Progenitor cell of endocrine pancreas (in vitro differentiated cells): ENCODE measurements around the gene TMBIM6. TPM values are rescaled to one million over a fixed set of nuclear protein-coding genes. Genes with fewer than 3 reads are reported as not detected.
A peak's percentile ranks its signal among the peaks of the same experiment; 100 is the strongest.

Source experiments
- DNase-seq: peaks from one replicate; pipeline ENCODE4 v3.0.0; 2021; ENCODE audit warnings: low spot score; ENCODE audit not compliant: unreplicated experiment
- H3K27ac Mint-ChIP-seq: 2 replicates; pipeline ENCODE4 v1.8.0; 2021; ENCODE audit warnings: mild to moderate bottlenecking, moderate library complexity, mixed read lengths
- H3K27me3 Mint-ChIP-seq: 2 replicates; pipeline ENCODE4 v1.8.0; 2021; ENCODE audit warnings: mixed read lengths
- H3K36me3 Mint-ChIP-seq: 2 replicates; pipeline ENCODE4 v1.8.0; 2022; ENCODE audit warnings: mixed read lengths; ENCODE audit not compliant: insufficient read depth
- H3K4me1 Mint-ChIP-seq: 2 replicates; pipeline ENCODE4 v1.8.0; 2021; ENCODE audit warnings: low read depth, mixed read lengths
- H3K4me3 Mint-ChIP-seq: 2 replicates; pipeline ENCODE4 v1.8.0; 2021; ENCODE audit warnings: low read depth, mild to moderate bottlenecking, moderate library complexity, mixed read lengths
- H3K9me3 Mint-ChIP-seq: 2 replicates; pipeline ENCODE4 v1.8.0; 2021; ENCODE audit warnings: low read depth, mixed read lengths
- total RNA-seq: library from RNA; stranded (reverse); gene quantifications from 2 replicates; pipeline ENCODE4 v1.2.1, GENCODE V29; 2021
- TF ChIP-seq, protein P1 (sequence below): fragments of 200-600 bp; sonication (generic); IDR thresholded peaks from one replicate; pipeline ENCODE4 v1.5.0; 2021; ENCODE audit warnings: antibody characterized with exemption, mild to moderate bottlenecking; ENCODE audit not compliant: unreplicated experiment

TMBIM6 gene
- total RNA-seq, 1 donor from 2014 or later = 449 TPM

DNA sequence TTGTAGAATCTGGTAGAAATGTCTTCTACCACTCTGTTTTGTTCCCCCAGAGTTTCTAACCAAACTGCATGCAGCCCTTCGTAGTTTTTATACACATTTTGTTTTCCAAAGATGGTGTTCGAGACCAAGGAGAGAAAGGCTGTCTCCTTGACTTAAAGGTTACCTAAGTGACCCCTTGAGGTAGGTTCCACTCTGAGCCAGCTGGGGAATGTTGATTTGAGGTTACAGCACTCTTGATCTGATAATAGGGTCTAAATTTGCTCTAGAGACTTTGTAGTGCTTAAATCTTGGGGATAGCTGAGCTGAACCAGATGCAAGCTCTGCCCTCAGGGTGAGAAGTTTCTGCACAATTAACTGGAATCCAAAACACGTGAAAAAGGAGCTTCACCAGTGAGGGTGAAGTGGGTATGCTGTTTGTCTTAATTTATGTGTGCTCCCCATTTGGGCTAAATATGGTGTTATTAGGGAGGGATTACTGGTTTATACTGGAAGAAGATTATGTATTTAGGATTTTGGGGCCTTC is 3.1 kb downstream of the TMBIM6 start:
- H3K9me3 Mint-ChIP-seq = no peaks in the 10 kb centered on the region
- peak overlapping the region; percentile 37 for H3K27ac Mint-ChIP-seq
- TF ChIP-seq, protein P1, sequence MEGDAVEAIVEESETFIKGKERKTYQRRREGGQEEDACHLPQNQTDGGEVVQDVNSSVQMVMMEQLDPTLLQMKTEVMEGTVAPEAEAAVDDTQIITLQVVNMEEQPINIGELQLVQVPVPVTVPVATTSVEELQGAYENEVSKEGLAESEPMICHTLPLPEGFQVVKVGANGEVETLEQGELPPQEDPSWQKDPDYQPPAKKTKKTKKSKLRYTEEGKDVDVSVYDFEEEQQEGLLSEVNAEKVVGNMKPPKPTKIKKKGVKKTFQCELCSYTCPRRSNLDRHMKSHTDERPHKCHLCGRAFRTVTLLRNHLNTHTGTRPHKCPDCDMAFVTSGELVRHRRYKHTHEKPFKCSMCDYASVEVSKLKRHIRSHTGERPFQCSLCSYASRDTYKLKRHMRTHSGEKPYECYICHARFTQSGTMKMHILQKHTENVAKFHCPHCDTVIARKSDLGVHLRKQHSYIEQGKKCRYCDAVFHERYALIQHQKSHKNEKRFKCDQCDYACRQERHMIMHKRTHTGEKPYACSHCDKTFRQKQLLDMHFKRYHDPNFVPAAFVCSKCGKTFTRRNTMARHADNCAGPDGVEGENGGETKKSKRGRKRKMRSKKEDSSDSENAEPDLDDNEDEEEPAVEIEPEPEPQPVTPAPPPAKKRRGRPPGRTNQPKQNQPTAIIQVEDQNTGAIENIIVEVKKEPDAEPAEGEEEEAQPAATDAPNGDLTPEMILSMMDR = no peak
- H3K36me3 Mint-ChIP-seq = peaks cover 3% of the 10 kb centered on the region
- DNase-seq = no peak
- H3K4me1 Mint-ChIP-seq = peaks cover 51% of the 10 kb centered on the region
- peak overlapping the region; percentile 63 for H3K4me3 Mint-ChIP-seq
- no peaks in the 10 kb centered on the region for H3K27me3 Mint-ChIP-seq

DNA sequence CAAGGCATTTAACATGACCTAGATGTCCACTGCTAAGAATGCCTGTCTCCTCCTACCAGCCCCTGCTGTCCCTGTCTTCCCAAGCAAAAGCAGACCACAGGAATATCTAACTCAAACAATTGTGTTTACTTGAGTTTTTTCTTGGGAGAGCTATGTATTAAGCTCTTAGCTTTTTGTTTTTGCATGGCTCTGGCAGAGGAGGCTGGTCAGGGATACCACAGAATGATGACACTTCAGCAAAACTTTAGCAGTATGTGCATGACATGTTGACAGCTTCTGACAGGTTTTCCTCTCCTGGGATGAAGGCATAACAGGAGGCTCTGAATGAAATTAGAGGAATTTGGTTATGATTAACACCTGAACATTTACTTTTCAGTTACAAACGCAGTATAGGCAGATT is 6.9 kb downstream of the TMBIM6 start:
- DNase-seq = no peak
- Mint-ChIP-seq H3K36me3 (peaks cover 7% of the 10 kb centered on the region), H3K27ac (no peak overlapping the region), H3K4me1 (peaks cover 44% of the 10 kb centered on the region), H3K27me3 (no peaks in the 10 kb centered on the region), H3K4me3 (no peak overlapping the region), H3K9me3 (no peaks in the 10 kb centered on the region)
- TF ChIP-seq, protein P1 = no peak

DNA sequence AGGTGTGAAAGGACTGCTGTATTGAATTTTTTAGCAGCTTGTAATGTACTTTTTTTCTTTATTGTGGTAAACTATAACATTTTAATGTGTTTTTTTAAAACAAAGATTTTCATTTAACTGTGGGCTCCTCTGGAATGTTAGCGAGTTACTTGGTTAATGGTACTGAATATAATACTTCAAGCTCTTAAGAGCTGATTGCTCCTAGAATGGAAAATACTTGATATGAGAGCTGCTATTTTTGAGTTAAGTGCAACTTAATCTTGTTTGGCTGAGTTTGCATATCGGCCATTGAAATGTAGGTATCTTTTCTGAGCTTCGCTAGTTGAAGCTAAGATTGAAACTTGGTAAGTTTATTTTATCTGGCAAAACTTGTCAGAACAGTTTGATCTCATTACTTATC is 7.4 kb downstream of the TMBIM6 start:
- peaks cover 11% of the 10 kb centered on the region for H3K36me3 Mint-ChIP-seq
- no peak for DNase-seq
- H3K4me3 Mint-ChIP-seq = no peak overlapping the region
- H3K27ac Mint-ChIP-seq = peak overlapping the region; percentile 29
- TF ChIP-seq, protein P1 = no peak
- H3K9me3 Mint-ChIP-seq = no peaks in the 10 kb centered on the region
- H3K4me1 Mint-ChIP-seq = peaks cover 39% of the 10 kb centered on the region
- H3K27me3 Mint-ChIP-seq = no peaks in the 10 kb centered on the region

DNA sequence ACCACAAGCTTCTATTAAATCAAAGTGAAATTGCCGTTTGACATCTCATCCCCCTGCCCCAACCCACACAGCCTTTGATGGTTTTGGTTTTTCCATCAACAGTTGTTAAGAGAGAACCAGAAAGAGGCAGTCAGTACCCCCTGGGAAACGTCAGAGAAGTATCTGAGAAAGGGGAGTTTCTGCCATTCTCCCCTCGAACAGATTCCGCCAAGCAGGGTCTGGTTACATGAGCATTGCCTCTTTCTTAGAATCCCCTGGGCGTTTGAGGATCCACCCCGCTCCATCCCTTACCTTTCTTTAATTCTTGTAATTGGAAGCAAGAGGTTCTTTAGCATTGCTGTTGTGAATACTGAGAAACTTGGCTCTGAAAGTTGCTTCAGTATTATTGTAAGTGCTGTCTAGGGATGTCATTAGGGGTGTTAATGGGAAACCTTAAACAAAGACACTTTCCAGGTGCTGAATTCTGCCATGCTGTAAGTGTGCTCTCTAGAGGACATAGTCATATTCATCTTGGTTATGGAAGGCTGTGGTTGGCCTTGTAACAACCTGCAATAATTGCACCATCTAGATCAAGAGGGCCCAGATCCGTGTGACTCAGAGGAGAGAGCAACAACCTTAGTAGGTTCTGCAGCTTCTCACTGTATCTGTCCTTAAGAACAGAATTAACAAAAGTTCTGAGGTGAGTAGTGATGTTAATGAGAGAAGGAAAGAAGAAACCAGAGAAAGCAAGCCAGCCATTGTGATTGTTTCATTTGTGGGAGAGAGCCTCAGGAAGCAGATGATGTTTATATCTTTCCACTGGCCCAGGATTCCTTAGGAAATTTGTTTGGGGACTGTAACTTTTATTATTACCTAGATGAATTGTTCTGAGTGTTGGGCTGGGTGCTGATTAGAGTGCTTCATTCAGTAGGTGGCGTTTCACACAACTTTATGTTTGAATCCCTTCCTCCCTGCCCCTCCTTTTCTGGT is 9.0 kb downstream of the TMBIM6 start:
- H3K4me3 Mint-ChIP-seq = no peak overlapping the region
- TF ChIP-seq, protein P1 = no peak
- peaks cover 27% of the 10 kb centered on the region for H3K4me1 Mint-ChIP-seq
- peak overlapping the region; percentile 69 for H3K27ac Mint-ChIP-seq
- no peaks in the 10 kb centered on the region for H3K9me3 Mint-ChIP-seq
- no peaks in the 10 kb centered on the region for H3K27me3 Mint-ChIP-seq
- peaks cover 19% of the 10 kb centered on the region for H3K36me3 Mint-ChIP-seq
- DNase-seq = no peak

DNA sequence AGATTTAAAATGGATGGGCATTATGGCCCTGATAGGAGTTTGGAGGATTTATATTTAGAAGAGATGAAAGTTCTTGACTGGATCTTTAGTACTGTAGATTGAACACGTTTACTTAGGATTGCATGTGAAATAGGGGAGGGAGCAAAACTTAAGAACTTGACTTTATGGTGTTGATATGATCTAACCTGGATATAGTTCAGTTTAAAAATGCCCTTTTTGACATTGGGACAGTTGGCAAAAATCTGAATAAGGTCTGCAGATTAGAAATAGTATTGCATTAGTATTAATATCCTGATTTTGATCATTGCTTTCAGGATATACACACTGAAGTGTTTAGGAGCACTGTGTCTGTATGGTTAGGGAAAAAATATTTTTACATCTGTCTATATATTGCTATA is 9.6 kb downstream of the TMBIM6 start:
- Mint-ChIP-seq H3K9me3 (no peaks in the 10 kb centered on the region), H3K4me3 (no peak overlapping the region), H3K36me3 (peaks cover 22% of the 10 kb centered on the region), H3K27ac (no peak overlapping the region), H3K4me1 (peaks cover 27% of the 10 kb centered on the region), H3K27me3 (no peaks in the 10 kb centered on the region)
- TF ChIP-seq, protein P1 = no peak
- DNase-seq = no peak
